Type B pancreatic cell (in vitro differentiated cells): ENCODE measurements around the gene MYPOP. TPM values are rescaled to one million over a fixed set of nuclear protein-coding genes. Genes with fewer than 3 reads are reported as not detected.

Experiments used
- DNase-seq: peaks from one replicate; pipeline ENCODE4 v3.0.0; 2021; ENCODE audit warnings: mixed read lengths; ENCODE audit not compliant: unreplicated experiment; ENCODE audit errors: extremely low spot score
- H3K27ac Mint-ChIP-seq: 2 replicates; pipeline ENCODE4 v1.8.0; 2021; ENCODE audit warnings: mild to moderate bottlenecking, mixed read lengths
- H3K27me3 Mint-ChIP-seq: 2 replicates; pipeline ENCODE4 v1.8.0; 2021; ENCODE audit warnings: mixed read lengths
- H3K36me3 Mint-ChIP-seq: 2 replicates; pipeline ENCODE4 v1.8.0; 2021; ENCODE audit warnings: mixed read lengths
- H3K4me1 Mint-ChIP-seq: one replicate; pipeline ENCODE4 v1.8.0; 2021; ENCODE audit warnings: mixed read lengths; ENCODE audit not compliant: unreplicated experiment
- H3K4me3 Mint-ChIP-seq: 2 replicates; pipeline ENCODE4 v1.8.0; 2021; ENCODE audit warnings: mild to moderate bottlenecking, mixed read lengths
- H3K9me3 Mint-ChIP-seq: 2 replicates; pipeline ENCODE4 v1.8.0; 2021; ENCODE audit warnings: mixed read lengths
- CTCF ChIP-seq: fragments of 200-600 bp; sonication (generic); conservative IDR thresholded peaks from 2 replicates; pipeline ENCODE4 v1.5.0; 2021; ENCODE audit warnings: antibody characterized with exemption, mild to moderate bottlenecking
- total RNA-seq: library from RNA; stranded (reverse); gene quantifications from 2 replicates; pipeline ENCODE4 v1.2.1, GENCODE V29; 2021; ENCODE audit warnings: low replicate concordance

Gene MYPOP
- total RNA-seq, 1 donor from 2014 or later, result 8.5 TPM

GRCh38 chr19:45935267-45935666 lies 32.9 kb upstream of the MYPOP start:
- Mint-ChIP-seq H3K27me3 (peaks cover 71% of the 10 kb centered on the region), H3K4me1 (no peaks in the 10 kb centered on the region), H3K9me3 (no peaks in the 10 kb centered on the region), H3K36me3 (no peaks in the 10 kb centered on the region), H3K4me3 (no peak overlapping the region), H3K27ac (no peak overlapping the region)
- no peak for TF ChIP-seq CTCF
- no peak for DNase-seq

- TF ChIP-seq CTCF, result no peak
- Mint-ChIP-seq H3K27ac (no peak overlapping the region), H3K4me3 (no peak overlapping the region), H3K9me3 (no peaks in the 10 kb centered on the region), H3K4me1 (no peaks in the 10 kb centered on the region), H3K36me3 (no peaks in the 10 kb centered on the region), H3K27me3 (peaks cover 76% of the 10 kb centered on the region)
- no peak for DNase-seq
Observed at GRCh38 chr19:45934551-45935230, 32.3 kb upstream of the MYPOP start.

GRCh38 chr19:45933759-45934158 lies 31.3 kb upstream of the MYPOP start:
- H3K4me3 Mint-ChIP-seq, result no peak overlapping the region
- no peaks in the 10 kb centered on the region for H3K4me1 Mint-ChIP-seq
- peaks cover 72% of the 10 kb centered on the region for H3K27me3 Mint-ChIP-seq
- H3K27ac Mint-ChIP-seq, result no peak overlapping the region
- TF ChIP-seq CTCF, result no peak
- H3K9me3 Mint-ChIP-seq, result no peaks in the 10 kb centered on the region
- no peaks in the 10 kb centered on the region for H3K36me3 Mint-ChIP-seq
- DNase-seq, result no peak

- H3K4me3 Mint-ChIP-seq, result no peak overlapping the region
- H3K9me3 Mint-ChIP-seq, result no peaks in the 10 kb centered on the region
- peaks cover 4% of the 10 kb centered on the region for H3K4me1 Mint-ChIP-seq
- no peaks in the 10 kb centered on the region for H3K36me3 Mint-ChIP-seq
- no peak overlapping the region for H3K27ac Mint-ChIP-seq
- peaks cover 53% of the 10 kb centered on the region for H3K27me3 Mint-ChIP-seq
- no peak for DNase-seq
- TF ChIP-seq CTCF, result no peak
Observed at GRCh38 chr19:45931055-45931454, 28.6 kb upstream of the MYPOP start.

- H3K27me3 Mint-ChIP-seq, result peaks cover 42% of the 10 kb centered on the region
- H3K36me3 Mint-ChIP-seq, result no peaks in the 10 kb centered on the region
Observed at GRCh38 chr19:45929247-45929646, 26.8 kb upstream of the MYPOP start.

More at GRCh38 chr19:45929247-45929646, 26.8 kb upstream of the MYPOP start:
- no peak for DNase-seq
- Mint-ChIP-seq H3K9me3 (no peaks in the 10 kb centered on the region), H3K4me1 (peaks cover 4% of the 10 kb centered on the region), H3K27ac (no peak overlapping the region), H3K4me3 (no peak overlapping the region)
- TF ChIP-seq CTCF, result no peak
